NB4 (cell line): ENCODE measurements around the gene TMEM217.

ENCODE experiments used
- POLR2A ChIP-seq: IDR thresholded peaks from 2 replicates; pipeline ENCODE4 v1.6.1; 2011; ENCODE audit warnings: mild to moderate bottlenecking; ENCODE audit not compliant: insufficient read length; ENCODE audit errors: extremely low read depth
- TF ChIP-seq, protein P1 (sequence below): IDR thresholded peaks from one replicate; pipeline ENCODE4 v1.5.1; 2012; ENCODE audit warnings: low read depth, low read length

- TF ChIP-seq POLR2A = no peak
- TF ChIP-seq, protein P1, sequence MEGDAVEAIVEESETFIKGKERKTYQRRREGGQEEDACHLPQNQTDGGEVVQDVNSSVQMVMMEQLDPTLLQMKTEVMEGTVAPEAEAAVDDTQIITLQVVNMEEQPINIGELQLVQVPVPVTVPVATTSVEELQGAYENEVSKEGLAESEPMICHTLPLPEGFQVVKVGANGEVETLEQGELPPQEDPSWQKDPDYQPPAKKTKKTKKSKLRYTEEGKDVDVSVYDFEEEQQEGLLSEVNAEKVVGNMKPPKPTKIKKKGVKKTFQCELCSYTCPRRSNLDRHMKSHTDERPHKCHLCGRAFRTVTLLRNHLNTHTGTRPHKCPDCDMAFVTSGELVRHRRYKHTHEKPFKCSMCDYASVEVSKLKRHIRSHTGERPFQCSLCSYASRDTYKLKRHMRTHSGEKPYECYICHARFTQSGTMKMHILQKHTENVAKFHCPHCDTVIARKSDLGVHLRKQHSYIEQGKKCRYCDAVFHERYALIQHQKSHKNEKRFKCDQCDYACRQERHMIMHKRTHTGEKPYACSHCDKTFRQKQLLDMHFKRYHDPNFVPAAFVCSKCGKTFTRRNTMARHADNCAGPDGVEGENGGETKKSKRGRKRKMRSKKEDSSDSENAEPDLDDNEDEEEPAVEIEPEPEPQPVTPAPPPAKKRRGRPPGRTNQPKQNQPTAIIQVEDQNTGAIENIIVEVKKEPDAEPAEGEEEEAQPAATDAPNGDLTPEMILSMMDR = no peak
Observed at GRCh38 chr6:37284781-37285180, 26.8 kb upstream of the TMEM217 start.
